ENCODE data around the gene METTL24.

GRCh38 chr6:110355727-110356126 lies 2.4 kb downstream of the METTL24 start:
- TF ChIP-seq, protein P1, sequence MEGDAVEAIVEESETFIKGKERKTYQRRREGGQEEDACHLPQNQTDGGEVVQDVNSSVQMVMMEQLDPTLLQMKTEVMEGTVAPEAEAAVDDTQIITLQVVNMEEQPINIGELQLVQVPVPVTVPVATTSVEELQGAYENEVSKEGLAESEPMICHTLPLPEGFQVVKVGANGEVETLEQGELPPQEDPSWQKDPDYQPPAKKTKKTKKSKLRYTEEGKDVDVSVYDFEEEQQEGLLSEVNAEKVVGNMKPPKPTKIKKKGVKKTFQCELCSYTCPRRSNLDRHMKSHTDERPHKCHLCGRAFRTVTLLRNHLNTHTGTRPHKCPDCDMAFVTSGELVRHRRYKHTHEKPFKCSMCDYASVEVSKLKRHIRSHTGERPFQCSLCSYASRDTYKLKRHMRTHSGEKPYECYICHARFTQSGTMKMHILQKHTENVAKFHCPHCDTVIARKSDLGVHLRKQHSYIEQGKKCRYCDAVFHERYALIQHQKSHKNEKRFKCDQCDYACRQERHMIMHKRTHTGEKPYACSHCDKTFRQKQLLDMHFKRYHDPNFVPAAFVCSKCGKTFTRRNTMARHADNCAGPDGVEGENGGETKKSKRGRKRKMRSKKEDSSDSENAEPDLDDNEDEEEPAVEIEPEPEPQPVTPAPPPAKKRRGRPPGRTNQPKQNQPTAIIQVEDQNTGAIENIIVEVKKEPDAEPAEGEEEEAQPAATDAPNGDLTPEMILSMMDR (conservative IDR thresholded peaks at IDR 0.05 in 1 of 2, IDR thresholded peaks at IDR 0.05 in 1 of 2; ENCODE audit: extremely low read depth in 1 of 2, insufficient read depth in 1 of 2, low read depth in 1 of 2, low read length in 2 of 2) = no peak
- no peak for TF ChIP-seq EZH2 (IDR thresholded peaks at IDR 0.05; ENCODE audit: borderline replicate concordance, low read length)

Data from mammary epithelial cell (primary cell).